Activated CD4-positive, alpha-beta T cell treated with anti-CD3 and anti-CD28 coated beads, Interleukin-2, amount 10 ng/mL, durations not matched to agents 24 days and 14 days (primary cell): ENCODE data around the gene RBBP4. TPM values are rescaled to one million over a fixed set of nuclear protein-coding genes. Genes with fewer than 3 reads are reported as not detected.
"Not testable (repeated sequence)": the region's sequence is repeated elsewhere in the genome, so short reads cannot be mapped to it uniquely, and the experiment has no call there.

ENCODE experiments used
- DNase-seq: peaks from one replicate; pipeline ENCODE4 v3.0.0; 2022
- H3K27ac Mint-ChIP-seq: one replicate; pipeline ENCODE4 v1.8.0; 2022; ENCODE audit warnings: mild to moderate bottlenecking, mixed read lengths
- H3K27me3 Mint-ChIP-seq: one replicate; pipeline ENCODE4 v1.8.0; 2022; ENCODE audit warnings: mixed read lengths
- H3K36me3 Mint-ChIP-seq: one replicate; pipeline ENCODE4 v1.8.0; 2022; ENCODE audit warnings: low read depth, mild to moderate bottlenecking, mixed read lengths
- H3K4me1 Mint-ChIP-seq: one replicate; pipeline ENCODE4 v1.8.0; 2021; ENCODE audit warnings: mixed read lengths
- H3K4me3 Mint-ChIP-seq: one replicate; pipeline ENCODE4 v1.8.0; 2022; ENCODE audit warnings: mild to moderate bottlenecking, moderate library complexity, mixed read lengths
- H3K9me3 Mint-ChIP-seq: one replicate; pipeline ENCODE4 v1.8.0; 2021; ENCODE audit warnings: mixed read lengths
- intact Hi-C: fragments of 100-400 bp; cut with micrococcal nuclease; formaldehyde crosslinking; loops from one replicate; pipeline ENCODE4 v1.15.1; 2023
- total RNA-seq: library from RNA; stranded (reverse); gene quantifications from 2 replicates; pipeline ENCODE4 v1.2.3, GENCODE V29; 2022

RBBP4 gene
- total RNA-seq, 1 donor from 2014 or later = 329 TPM

- H3K4me3 Mint-ChIP-seq, H3K9me3 Mint-ChIP-seq, H3K36me3 Mint-ChIP-seq, intact Hi-C loops, DNase-seq, H3K4me1 Mint-ChIP-seq, H3K27me3 Mint-ChIP-seq, H3K27ac Mint-ChIP-seq: not testable (repeated sequence)
Observed at GRCh38 chr1:32711221-32711620, 60.2 kb downstream of the RBBP4 start.

- H3K4me1 Mint-ChIP-seq = peaks cover 6% of the 10 kb centered on the region
- H3K27ac Mint-ChIP-seq = no peak overlapping the region
- H3K9me3 Mint-ChIP-seq = no peaks in the 10 kb centered on the region
- H3K27me3 Mint-ChIP-seq = no peaks in the 10 kb centered on the region
- intact Hi-C loops = no loop called here
- peak overlapping the region; percentile 19 for H3K4me3 Mint-ChIP-seq
- no peak for DNase-seq
- no peaks in the 10 kb centered on the region for H3K36me3 Mint-ChIP-seq
Observed at GRCh38 chr1:32713081-32713480, 62.1 kb downstream of the RBBP4 start.

DNA sequence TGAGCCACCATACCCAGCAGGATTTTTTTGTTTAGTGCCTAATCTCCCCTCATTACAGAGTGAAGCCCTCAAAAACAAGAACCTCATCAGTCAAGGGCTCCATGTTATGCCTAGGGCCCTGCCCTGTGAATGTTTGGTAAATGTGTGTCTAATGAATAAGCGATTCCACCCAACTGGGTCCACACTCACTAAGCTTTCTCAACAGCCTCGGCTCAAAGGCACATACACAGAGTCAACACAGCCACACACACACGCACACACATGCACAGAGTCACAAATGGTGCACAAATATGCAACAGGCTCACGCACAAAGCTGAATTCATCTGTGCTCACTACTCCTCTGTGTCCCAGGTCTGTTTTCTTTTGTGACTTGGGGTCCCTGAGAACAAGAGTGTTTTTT, 63.3 kb downstream of the RBBP4 start:
- Mint-ChIP-seq H3K9me3 (no peaks in the 10 kb centered on the region), H3K4me3 (no peak overlapping the region), H3K4me1 (peaks cover 6% of the 10 kb centered on the region), H3K27ac (no peak overlapping the region), H3K27me3 (no peaks in the 10 kb centered on the region), H3K36me3 (no peaks in the 10 kb centered on the region)
- no peak for DNase-seq
- intact Hi-C loops = no loop called here

GRCh38 chr1:32715901-32716311, 64.9 kb downstream of the RBBP4 start:
- H3K27me3 Mint-ChIP-seq = no peaks in the 10 kb centered on the region
- no peak for DNase-seq
- H3K4me3 Mint-ChIP-seq = no peak overlapping the region
- no peaks in the 10 kb centered on the region for H3K9me3 Mint-ChIP-seq
- H3K27ac Mint-ChIP-seq = no peak overlapping the region
- no peaks in the 10 kb centered on the region for H3K36me3 Mint-ChIP-seq
- intact Hi-C loops = no loop called here
- H3K4me1 Mint-ChIP-seq = peaks cover 6% of the 10 kb centered on the region

DNA sequence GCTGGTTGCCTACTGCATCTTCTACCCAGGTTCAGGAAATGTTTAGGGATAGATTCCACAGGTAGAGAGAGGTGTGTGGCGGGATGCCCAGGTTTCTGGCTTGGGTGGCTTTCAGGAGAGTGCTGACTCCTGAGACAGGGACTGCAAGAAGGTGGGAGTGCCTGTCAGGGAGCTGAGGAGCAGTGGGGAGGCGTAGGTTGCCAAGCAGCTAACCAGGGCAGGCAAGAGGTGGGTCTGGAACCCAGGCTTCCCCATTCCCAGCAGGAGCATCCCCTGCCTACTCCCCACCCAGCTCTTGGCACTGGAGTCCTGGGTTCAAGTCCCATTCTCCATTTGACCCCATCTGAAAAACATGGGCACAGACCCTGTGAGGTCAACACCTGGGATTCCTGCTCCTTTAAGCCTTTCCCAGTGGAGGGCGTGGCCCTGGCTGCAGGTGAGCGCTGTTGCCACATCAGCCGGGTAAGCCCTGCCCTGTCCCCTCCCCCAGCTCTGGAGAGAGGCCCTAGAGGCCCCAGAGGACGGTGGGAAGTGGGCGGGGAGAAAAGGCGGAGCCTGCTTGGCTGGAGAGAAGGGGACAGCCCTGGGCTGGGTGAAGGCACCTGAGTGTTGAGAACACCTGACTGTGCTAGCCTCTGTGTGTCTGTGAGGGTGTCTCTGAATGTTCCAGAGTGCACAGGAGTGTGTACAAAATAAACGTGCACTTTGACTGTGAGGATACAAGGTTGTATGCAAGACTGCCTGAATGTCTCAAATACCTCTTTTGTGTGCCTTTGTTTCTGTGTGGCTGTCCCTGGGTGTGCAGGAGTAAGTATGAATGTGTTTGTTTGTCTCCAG, 65.5 kb downstream of the RBBP4 start:
- no peak overlapping the region for H3K4me3 Mint-ChIP-seq
- intact Hi-C loops = no loop called here
- H3K9me3 Mint-ChIP-seq = no peaks in the 10 kb centered on the region
- H3K27me3 Mint-ChIP-seq = peaks cover 3% of the 10 kb centered on the region
- H3K36me3 Mint-ChIP-seq = no peaks in the 10 kb centered on the region
- no peak overlapping the region for H3K27ac Mint-ChIP-seq
- DNase-seq = peak; percentile 91
- peaks cover 6% of the 10 kb centered on the region for H3K4me1 Mint-ChIP-seq

DNA sequence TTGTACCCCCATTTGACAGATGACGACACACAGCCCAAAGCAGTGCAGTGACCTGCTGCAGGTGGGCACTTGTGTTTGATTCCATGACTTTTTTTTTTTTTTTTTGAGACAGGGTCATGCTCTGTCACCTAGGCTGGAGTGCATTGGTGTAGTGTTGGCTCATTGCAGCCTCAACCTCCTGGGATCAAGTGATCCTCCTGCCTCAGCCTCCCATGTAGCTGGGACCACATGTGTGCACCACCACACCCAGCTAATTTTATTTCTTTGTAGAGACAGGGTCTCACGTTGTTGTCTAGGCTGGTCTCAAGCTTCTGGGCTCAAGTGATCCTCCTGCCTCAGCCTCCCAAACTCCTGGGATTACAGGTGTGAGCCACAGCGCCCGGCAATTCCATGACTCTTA, 66.5 kb downstream of the RBBP4 start:
- Mint-ChIP-seq H3K27me3 (peaks cover 10% of the 10 kb centered on the region), H3K27ac (no peak overlapping the region), H3K4me3 (no peak overlapping the region), H3K36me3 (no peaks in the 10 kb centered on the region), H3K9me3 (no peaks in the 10 kb centered on the region), H3K4me1 (peaks cover 7% of the 10 kb centered on the region)
- intact Hi-C loops = no loop called here
- DNase-seq = no peak

DNA sequence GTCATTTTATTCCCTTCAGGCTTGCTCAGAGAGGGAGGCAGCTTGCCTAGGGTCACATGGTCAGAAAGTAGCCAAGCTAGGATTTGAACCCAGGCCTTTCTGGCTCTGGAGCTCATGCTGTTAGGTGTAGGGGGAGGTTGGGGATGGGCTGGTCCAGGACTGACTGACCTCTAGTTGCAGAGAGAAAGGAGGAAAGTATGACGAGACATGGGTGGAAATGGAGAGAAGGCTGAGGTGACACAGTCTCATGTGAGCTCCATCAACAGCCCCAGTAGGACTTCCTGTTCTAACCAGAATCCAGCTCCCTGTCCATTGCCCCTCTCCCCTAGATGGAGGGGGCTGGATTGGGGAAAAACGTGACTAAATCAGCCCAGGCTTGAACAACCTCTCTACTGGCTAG, 67.0 kb downstream of the RBBP4 start:
- H3K27ac Mint-ChIP-seq = no peak overlapping the region
- intact Hi-C loops = no loop called here
- H3K4me1 Mint-ChIP-seq = peaks cover 7% of the 10 kb centered on the region

GRCh38 chr1:32718527-32718926, 67.5 kb downstream of the RBBP4 start:
- DNase-seq = no peak
- Mint-ChIP-seq H3K9me3 (no peaks in the 10 kb centered on the region), H3K27ac (no peak overlapping the region), H3K4me3 (no peak overlapping the region), H3K27me3 (peaks cover 12% of the 10 kb centered on the region), H3K36me3 (no peaks in the 10 kb centered on the region), H3K4me1 (peaks cover 7% of the 10 kb centered on the region)
- intact Hi-C loops = no loop called here

More for the DNA sequence above, 67.0 kb downstream of the RBBP4 start:
- Mint-ChIP-seq H3K27me3 (peaks cover 12% of the 10 kb centered on the region), H3K36me3 (no peaks in the 10 kb centered on the region), H3K4me3 (no peak overlapping the region), H3K9me3 (no peaks in the 10 kb centered on the region)
- DNase-seq = no peak

DNA sequence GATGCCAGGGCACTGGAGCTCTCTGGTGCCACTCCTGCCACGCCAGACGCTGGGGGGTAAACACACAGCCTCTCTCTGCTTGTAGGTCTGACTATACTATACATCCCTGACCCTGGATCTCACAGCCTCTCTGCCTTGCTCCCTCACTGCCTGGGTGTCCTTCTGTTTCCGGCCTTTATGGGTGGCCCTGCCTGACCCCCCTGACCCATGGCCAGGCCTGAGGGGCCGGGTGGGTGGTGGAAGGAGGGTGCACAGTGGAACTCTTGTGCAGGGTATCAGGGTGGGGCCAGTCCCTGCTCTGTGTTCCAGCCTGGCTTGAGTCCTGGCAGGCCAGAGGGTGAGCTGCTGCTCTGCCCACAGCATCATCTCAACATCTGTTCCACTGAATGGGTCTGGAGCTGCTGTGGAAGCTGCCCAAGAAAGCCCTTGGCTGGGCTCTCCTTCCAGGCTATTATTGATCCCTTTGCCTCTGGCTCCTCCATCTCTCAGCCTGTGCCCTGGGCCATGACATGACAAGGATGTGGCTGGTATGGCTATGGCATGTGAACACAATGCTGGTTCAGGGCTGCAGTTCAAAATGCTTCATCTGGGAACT, 68.8 kb downstream of the RBBP4 start:
- H3K9me3 Mint-ChIP-seq = no peaks in the 10 kb centered on the region
- H3K4me1 Mint-ChIP-seq = peaks cover 11% of the 10 kb centered on the region
- DNase-seq = no peak
- no peak overlapping the region for H3K27ac Mint-ChIP-seq
- H3K27me3 Mint-ChIP-seq = peaks cover 12% of the 10 kb centered on the region
- intact Hi-C loops = no loop called here
- H3K36me3 Mint-ChIP-seq = no peaks in the 10 kb centered on the region
- H3K4me3 Mint-ChIP-seq = no peak overlapping the region

DNA sequence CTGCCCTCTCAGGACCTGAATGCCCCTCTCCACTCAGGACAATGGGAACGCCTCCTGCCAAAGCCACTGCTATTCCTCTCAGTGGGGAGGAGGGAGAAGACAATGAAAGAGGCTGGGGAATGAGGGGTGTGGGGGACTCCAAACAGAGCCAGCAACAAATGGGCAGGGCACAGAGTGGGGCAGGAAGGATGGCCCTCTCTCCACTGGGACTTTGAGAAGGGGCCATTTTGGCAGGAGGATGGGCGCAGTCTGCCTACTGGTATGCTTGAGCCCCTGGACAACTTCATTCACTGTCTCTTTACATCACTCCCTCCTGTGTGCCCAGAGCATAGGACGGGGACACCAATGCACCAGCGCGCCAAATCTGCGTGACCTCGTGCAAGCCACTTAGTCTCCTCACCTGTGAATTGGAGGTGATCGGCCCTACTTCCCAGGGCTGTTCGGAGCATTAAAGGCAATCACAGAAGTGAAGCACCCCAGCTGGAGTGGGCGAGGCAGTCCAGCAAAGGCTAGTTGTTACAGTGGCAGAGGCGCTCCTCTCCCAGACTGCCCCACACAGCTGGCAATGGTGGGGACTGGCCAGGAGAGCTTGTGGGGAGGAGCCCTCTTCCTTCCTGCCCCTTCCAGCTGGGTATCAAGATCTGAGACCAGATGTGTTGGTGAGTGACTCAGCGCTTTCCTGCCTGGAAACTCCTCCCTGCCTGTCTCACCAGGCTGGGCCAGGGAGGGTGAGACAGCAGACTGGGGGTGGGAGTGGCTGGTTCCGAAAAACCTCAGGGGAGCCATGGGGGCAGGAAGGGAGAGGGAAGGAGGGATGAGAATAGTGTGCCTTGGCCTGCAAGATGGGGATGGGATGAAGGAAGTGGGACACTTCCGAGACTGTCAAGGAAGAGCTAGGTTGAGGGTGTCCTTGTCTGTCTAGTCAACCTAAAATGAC, 73.9 kb downstream of the RBBP4 start:
- peak; percentile 75 for DNase-seq
- Mint-ChIP-seq H3K27ac (no peak overlapping the region), H3K36me3 (no peaks in the 10 kb centered on the region), H3K4me1 (peaks cover 15% of the 10 kb centered on the region), H3K4me3 (peak overlapping the region; percentile 8), H3K27me3 (peaks cover 14% of the 10 kb centered on the region), H3K9me3 (no peaks in the 10 kb centered on the region)
- intact Hi-C loops = no loop called here

GRCh38 chr1:32725615-32725982, 74.6 kb downstream of the RBBP4 start:
- Mint-ChIP-seq H3K27me3 (peaks cover 14% of the 10 kb centered on the region), H3K36me3 (no peaks in the 10 kb centered on the region), H3K4me1 (peaks cover 15% of the 10 kb centered on the region), H3K9me3 (no peaks in the 10 kb centered on the region), H3K4me3 (no peak overlapping the region), H3K27ac (no peak overlapping the region)
- no peak for DNase-seq
- intact Hi-C loops = no loop called here

GRCh38 chr1:32727876-32728275, 76.9 kb downstream of the RBBP4 start:
- H3K4me3 Mint-ChIP-seq = no peak overlapping the region
- no peaks in the 10 kb centered on the region for H3K36me3 Mint-ChIP-seq

DNA sequence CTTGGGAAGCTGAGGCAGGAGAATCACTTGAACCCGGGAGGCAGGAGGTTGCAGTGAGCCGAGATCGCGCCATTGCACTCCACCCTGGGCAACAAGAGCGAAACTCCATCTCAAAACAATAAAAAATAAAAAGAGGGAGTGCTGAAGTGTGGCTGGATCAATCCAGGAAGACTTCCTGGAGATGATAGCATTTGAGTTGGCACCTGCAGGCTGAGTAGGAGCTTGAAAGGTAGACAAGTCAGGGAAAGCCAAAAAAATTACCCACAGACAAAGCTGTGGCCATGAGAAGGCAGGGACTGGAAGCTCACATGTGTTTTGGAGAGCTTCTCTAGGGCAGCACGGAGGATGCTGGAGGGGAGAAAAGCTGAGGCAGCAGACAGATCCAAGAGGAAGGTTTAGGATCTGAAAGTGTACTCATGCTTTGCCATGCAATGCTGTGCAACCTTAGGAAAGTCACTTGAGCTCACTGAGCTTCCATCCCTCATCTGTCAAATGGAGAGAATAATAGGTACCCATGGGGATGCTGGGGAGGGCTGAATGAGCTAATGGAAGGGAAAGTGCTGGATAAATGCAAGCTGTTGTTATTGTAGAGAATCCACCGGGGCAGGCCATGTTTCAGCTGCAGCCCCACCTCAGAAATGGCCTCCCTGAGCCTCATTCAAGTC, 77.5 kb downstream of the RBBP4 start:
- no peaks in the 10 kb centered on the region for H3K36me3 Mint-ChIP-seq
- H3K9me3 Mint-ChIP-seq = no peaks in the 10 kb centered on the region
- intact Hi-C loops = no loop called here
- peaks cover 5% of the 10 kb centered on the region for H3K27me3 Mint-ChIP-seq
- H3K4me3 Mint-ChIP-seq = no peak overlapping the region
- no peak for DNase-seq
- no peak overlapping the region for H3K27ac Mint-ChIP-seq
- H3K4me1 Mint-ChIP-seq = peaks cover 22% of the 10 kb centered on the region

More at GRCh38 chr1:32727876-32728275, 76.9 kb downstream of the RBBP4 start:
- no peak overlapping the region for H3K27ac Mint-ChIP-seq
- DNase-seq = no peak
- H3K9me3 Mint-ChIP-seq = no peaks in the 10 kb centered on the region
- H3K27me3 Mint-ChIP-seq = peaks cover 6% of the 10 kb centered on the region
- peaks cover 20% of the 10 kb centered on the region for H3K4me1 Mint-ChIP-seq
- intact Hi-C loops = no loop called here
